ENCODE results near the gene DBN1.

DBN1 gene

DNA sequence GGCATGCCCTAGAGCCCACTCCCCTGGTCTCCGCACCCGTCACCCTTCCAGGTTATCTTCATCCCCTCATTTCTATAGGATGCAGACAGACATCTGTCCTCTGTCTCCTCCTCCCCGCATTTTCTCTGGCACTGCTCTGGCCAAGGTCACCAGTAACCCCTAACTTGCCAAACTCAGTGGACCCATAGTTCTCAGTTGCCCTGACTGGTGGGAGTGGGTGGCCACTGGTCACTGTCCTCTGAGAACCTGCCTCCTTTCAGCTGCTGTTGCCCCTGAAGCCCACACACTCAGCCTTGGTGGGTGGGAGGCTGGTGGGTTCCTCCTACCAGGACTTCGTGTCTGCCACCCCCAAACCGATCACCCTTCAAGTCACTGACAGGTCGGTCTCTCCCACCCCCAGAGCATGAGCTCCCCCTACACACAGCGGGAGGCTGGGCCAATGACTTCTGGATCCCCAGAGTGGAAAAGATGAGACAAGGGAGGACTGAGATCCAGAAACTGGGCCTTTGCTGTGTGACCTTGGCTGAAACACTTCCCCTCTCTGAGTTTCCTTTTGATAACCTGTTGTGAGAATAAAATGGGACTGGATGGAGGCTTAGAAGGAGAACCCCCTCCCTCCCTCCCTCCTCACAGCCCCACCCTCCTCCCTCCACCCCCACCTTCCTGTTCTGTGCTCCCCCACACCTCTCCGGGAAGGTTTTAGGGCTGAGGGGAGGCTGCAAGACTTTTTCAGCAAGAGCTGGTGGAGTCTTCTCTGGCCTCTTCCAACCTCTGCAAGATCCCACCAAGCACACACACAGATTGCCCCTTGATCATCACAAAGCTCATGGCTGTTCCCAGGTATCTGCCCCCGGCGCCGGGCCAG, 2.4 kb upstream of the DBN1 start:
- no peak for TF ChIP-seq POLR2AphosphoS5 (IDR thresholded peaks at IDR 0.05; ENCODE audit: low read depth, low read length)
- no peak for TF ChIP-seq TAF1 (IDR thresholded peaks at IDR 0.05; ENCODE audit: borderline replicate concordance, insufficient read depth, low read length)
- no peak for TF ChIP-seq FOXP2 (optimal IDR thresholded peaks at IDR 0.05; ENCODE audit: borderline replicate concordance, extremely low read depth, extremely low read length, insufficient read depth)
- no peak for TF ChIP-seq SIN3A (IDR thresholded peaks at IDR 0.05; ENCODE audit: borderline replicate concordance, insufficient read depth, low read length)
- TF ChIP-seq, protein P1, sequence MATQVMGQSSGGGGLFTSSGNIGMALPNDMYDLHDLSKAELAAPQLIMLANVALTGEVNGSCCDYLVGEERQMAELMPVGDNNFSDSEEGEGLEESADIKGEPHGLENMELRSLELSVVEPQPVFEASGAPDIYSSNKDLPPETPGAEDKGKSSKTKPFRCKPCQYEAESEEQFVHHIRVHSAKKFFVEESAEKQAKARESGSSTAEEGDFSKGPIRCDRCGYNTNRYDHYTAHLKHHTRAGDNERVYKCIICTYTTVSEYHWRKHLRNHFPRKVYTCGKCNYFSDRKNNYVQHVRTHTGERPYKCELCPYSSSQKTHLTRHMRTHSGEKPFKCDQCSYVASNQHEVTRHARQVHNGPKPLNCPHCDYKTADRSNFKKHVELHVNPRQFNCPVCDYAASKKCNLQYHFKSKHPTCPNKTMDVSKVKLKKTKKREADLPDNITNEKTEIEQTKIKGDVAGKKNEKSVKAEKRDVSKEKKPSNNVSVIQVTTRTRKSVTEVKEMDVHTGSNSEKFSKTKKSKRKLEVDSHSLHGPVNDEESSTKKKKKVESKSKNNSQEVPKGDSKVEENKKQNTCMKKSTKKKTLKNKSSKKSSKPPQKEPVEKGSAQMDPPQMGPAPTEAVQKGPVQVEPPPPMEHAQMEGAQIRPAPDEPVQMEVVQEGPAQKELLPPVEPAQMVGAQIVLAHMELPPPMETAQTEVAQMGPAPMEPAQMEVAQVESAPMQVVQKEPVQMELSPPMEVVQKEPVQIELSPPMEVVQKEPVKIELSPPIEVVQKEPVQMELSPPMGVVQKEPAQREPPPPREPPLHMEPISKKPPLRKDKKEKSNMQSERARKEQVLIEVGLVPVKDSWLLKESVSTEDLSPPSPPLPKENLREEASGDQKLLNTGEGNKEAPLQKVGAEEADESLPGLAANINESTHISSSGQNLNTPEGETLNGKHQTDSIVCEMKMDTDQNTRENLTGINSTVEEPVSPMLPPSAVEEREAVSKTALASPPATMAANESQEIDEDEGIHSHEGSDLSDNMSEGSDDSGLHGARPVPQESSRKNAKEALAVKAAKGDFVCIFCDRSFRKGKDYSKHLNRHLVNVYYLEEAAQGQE (IDR thresholded peaks at IDR 0.05; ENCODE audit: insufficient read depth in 1 of 2, low read depth in 2 of 2, low read length in 2 of 2), result no peak

DNA sequence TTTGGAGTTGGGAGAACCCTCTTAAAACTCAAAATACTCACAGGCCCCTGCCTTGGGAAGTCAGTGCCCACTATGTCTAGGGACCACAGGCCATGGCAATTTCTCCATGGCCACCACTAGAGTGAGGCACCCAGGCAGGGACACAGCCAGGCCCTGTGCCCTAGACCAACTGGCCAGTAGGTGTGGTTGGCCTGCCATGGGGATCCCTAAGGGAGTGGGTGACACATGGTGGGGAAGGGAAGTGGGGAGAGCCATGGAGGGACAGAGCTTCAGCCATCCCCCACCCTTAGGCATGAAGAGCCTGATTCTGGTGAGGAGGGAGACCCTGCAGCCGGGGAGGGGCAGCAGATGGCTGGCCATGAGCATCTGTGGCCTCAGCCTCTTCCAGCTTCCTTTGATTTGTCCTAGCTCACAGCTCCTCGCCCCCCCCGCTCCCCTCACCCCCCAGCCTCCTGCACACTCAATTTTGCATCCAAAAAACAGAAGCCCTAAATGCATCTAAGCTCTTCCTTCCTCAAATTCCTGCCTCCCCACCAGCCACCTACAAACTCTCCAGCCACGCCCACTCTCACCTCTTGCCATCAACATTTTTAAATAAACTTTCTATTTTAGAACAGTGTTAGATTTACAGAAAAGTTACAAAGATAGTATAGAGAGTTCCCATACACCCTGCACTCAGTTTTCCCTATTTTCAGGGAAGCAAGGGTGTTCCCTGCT, 1.6 kb upstream of the DBN1 start:
- TF ChIP-seq POLR2AphosphoS5 (IDR thresholded peaks at IDR 0.05; ENCODE audit: low read depth, low read length) (no peak), SIN3A (IDR thresholded peaks at IDR 0.05; ENCODE audit: borderline replicate concordance, insufficient read depth, low read length) (no peak), TAF1 (IDR thresholded peaks at IDR 0.05; ENCODE audit: borderline replicate concordance, insufficient read depth, low read length) (no peak), FOXP2 (optimal IDR thresholded peaks at IDR 0.05; ENCODE audit: borderline replicate concordance, extremely low read depth, extremely low read length, insufficient read depth) (no peak)
- TF ChIP-seq, protein P1 (IDR thresholded peaks at IDR 0.05; ENCODE audit: insufficient read depth in 1 of 2, low read depth in 2 of 2, low read length in 2 of 2), result no peak

DNA sequence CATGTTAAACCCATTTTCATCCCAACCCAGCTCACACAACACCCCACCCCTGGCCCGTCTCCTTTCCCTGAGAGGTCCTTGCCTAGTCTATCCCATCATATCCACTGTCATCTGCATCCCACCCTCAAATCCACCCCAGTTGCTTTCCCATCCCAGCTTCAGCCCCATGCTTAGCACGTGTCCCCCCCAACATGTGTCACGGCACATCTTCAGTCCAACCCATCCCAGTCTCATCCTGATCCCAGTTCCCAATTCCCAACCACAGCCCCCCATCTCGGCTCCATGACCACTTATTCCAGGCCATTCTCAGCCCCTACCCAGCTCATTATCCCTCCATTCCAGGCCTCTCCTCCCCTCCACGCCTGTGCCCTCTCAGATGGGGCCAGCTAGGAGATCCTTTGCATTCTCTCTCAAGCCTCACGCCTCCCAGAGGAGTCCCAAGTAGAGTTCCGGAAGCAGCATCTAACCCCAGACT, 605 bp upstream of the DBN1 start:
- no peak for TF ChIP-seq FOXP2 (optimal IDR thresholded peaks at IDR 0.05; ENCODE audit: borderline replicate concordance, extremely low read depth, extremely low read length, insufficient read depth)
- TF ChIP-seq POLR2AphosphoS5 (IDR thresholded peaks at IDR 0.05; ENCODE audit: low read depth, low read length), result no peak
- TF ChIP-seq TAF1 (IDR thresholded peaks at IDR 0.05; ENCODE audit: borderline replicate concordance, insufficient read depth, low read length), result no peak
- TF ChIP-seq, protein P1 (IDR thresholded peaks at IDR 0.05; ENCODE audit: insufficient read depth in 1 of 2, low read depth in 2 of 2, low read length in 2 of 2), result no peak
- no peak for TF ChIP-seq SIN3A (IDR thresholded peaks at IDR 0.05; ENCODE audit: borderline replicate concordance, insufficient read depth, low read length)

DNA sequence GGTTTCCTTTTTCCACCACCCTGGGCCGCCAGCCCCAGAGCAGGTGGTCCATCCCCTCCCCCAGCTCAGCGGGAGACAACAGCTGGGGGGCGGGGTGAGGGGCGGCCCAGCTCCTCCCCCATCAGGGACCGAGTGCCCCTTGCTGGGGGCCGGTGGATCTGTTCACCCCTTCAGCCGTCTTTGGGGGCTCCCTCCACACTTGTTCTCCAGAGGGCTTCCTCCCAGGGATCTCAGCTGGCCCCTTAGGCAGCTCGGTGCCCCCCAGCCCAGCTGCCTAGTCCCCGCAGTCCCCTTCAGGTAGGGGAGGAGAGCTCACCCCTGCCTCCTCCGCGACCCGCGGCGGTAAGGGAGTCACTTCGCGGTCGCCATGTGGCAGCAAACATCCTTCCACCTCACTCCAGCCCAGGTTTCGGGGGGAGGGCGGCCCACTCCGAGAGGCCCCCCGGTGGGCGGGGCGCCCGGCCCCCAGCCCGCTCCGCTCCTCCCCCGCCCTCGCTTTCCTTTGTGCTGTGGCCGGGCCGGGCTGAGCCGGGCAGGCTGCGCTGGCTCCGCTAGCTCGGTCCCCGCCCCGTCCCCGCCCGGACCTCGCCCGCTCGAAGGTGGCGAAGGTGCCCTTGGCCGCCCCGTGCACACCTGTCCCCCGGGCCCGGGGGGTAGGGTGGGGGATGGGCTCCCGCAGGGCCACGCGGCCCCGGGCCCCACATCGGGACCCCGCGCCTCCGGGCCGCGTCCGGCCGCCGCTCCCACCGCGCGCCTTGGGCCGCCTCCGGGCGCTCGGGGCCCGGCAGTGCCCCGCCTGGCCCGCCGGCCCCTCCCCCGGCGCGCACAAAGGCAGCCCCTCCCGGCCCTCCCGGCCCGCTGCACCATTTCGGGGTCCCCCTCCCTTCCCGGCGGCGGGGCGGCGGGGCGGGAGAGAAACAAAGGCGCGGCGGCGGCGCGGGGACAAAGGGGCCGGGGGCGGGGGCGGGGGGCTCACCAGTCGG, 683 bp downstream of the DBN1 start:
- TF ChIP-seq FOXP2 (optimal IDR thresholded peaks at IDR 0.05; ENCODE audit: borderline replicate concordance, extremely low read depth, extremely low read length, insufficient read depth) (no peak), TAF1 (IDR thresholded peaks at IDR 0.05; ENCODE audit: borderline replicate concordance, insufficient read depth, low read length) (no peak), SIN3A (IDR thresholded peaks at IDR 0.05; ENCODE audit: borderline replicate concordance, insufficient read depth, low read length) (no peak), POLR2AphosphoS5 (IDR thresholded peaks at IDR 0.05; ENCODE audit: low read depth, low read length) (no peak; the same call in 1 of the 2 replicates)
- TF ChIP-seq, protein P1 (IDR thresholded peaks at IDR 0.05; ENCODE audit: insufficient read depth in 1 of 2, low read depth in 2 of 2, low read length in 2 of 2), result no peak
